H1 (cell line): Measurements from ENCODE around the gene ZNF385D. TPM values are rescaled to one million over a fixed set of nuclear protein-coding genes. Genes with fewer than 3 reads are reported as not detected.

Experiments
- CTCF ChIA-PET: fragments of 300-600 bp; sonication (Branson Sonifier 250); formaldehyde crosslinking; loops from one replicate; lab custom pipeline; 2021; ENCODE audit not compliant: partially characterized antibody; lab: Charles Lee
- POLR2A ChIA-PET: fragments of 300-600 bp; sonication (Branson Sonifier 250); formaldehyde crosslinking; loops from one replicate; lab custom pipeline; 2021; ENCODE audit warnings: inconsistent platforms; ENCODE audit not compliant: partially characterized antibody; lab: Charles Lee
- DNase-seq, 2 experiments: peaks; one replicate each; pipeline versions ENCODE4 v3.0.0 to v3.0.0-alpha.2; 2010 to 2022; ENCODE audit warnings: low spot score in 2 of 2, low read depth in 1 of 2, mixed read lengths in 1 of 2
- FAIRE-seq: peaks from 2 replicates; lab custom pipeline; 2011; peaks lifted over from hg19 to GRCh38; lab: Jason Lieb, UNC
- H2AFZ ChIP-seq: 2 replicates; pipeline ENCODE4 v1.8.1; 2012; ENCODE audit warnings: low read length, inconsistent platforms
- H2AK5ac ChIP-seq: 2 replicates; pipeline ENCODE4 v1.6.1; 2013; ENCODE audit warnings: low read depth, low read length
- H2BK120ac ChIP-seq: replicated peaks from 2 replicates; pipeline ENCODE3; 2013; ENCODE audit warnings: low read depth, low read length, inconsistent platforms
- H2BK12ac ChIP-seq: 2 replicates; pipeline ENCODE4 v1.6.1; 2013; ENCODE audit warnings: low read depth, low read length
- H2BK15ac ChIP-seq: 2 replicates; pipeline ENCODE4 v1.6.1; 2013; ENCODE audit warnings: low read length
- H2BK20ac ChIP-seq: 2 replicates; pipeline ENCODE4 v1.6.1; 2013; ENCODE audit warnings: low read length
- H2BK5ac ChIP-seq: 2 replicates; pipeline ENCODE4 v1.6.1; 2013; ENCODE audit warnings: low read depth, low read length
- H3K14ac ChIP-seq: 2 replicates; pipeline ENCODE4 v1.6.1; 2013; ENCODE audit warnings: inconsistent platforms; ENCODE audit not compliant: insufficient read length
- H3K18ac ChIP-seq: 2 replicates; pipeline ENCODE4 v1.6.1; 2013; ENCODE audit warnings: low read length; ENCODE audit errors: extremely low read depth
- H3K23ac ChIP-seq: 2 replicates; pipeline ENCODE4 v1.6.1; 2013; ENCODE audit warnings: inconsistent platforms; ENCODE audit not compliant: insufficient read length
- H3K23me2 ChIP-seq: 2 replicates; pipeline ENCODE4 v1.6.1; 2013; ENCODE audit warnings: low read depth, low read length
- H3K27ac ChIP-seq: 2 replicates; pipeline ENCODE4 v1.6.1; 2011; ENCODE audit warnings: low read depth, low read length, inconsistent platforms
- H3K27me3 ChIP-seq, 4 experiments: replicated peaks in 1 of 4; 1 replicate in 1 of 4; 2 replicates in 3 of 4; pipeline versions ENCODE4 v1.6.1 to v1.8.1; 2011 to 2013; ENCODE audit warnings: low read length in 3 of 4, mild to moderate bottlenecking in 3 of 4, inconsistent platforms in 2 of 4, mixed read lengths in 2 of 4, moderate library complexity in 1 of 4; ENCODE audit not compliant: control insufficient read depth in 3 of 4, insufficient read depth in 3 of 4; ENCODE audit errors: extremely low read depth in 1 of 4
- H3K36me3 ChIP-seq, 4 experiments: 2 replicates each; pipeline versions ENCODE4 v1.6.1 to v1.8.1; 2011 to 2013; ENCODE audit warnings: mild to moderate bottlenecking in 4 of 4, low read length in 3 of 4, moderate library complexity in 2 of 4, control low read depth in 1 of 4, inconsistent platforms in 1 of 4; ENCODE audit not compliant: insufficient read depth in 4 of 4, control insufficient read depth in 2 of 4
- H3K4ac ChIP-seq: replicated peaks from 2 replicates; pipeline ENCODE3; 2013; ENCODE audit warnings: low read length, low read depth, mixed read lengths, inconsistent platforms; ENCODE audit not compliant: insufficient read length
- H3K4me1 ChIP-seq, 4 experiments: replicated peaks in 1 of 4; 1 replicate in 1 of 4; 2 replicates in 3 of 4; pipeline versions ENCODE4 v1.6.1 to v1.8.1; 2011 to 2013; ENCODE audit warnings: low read length in 3 of 4, inconsistent platforms in 2 of 4, mixed read lengths in 1 of 4; ENCODE audit not compliant: insufficient read depth in 4 of 4, control insufficient read depth in 3 of 4
- H3K4me2 ChIP-seq, 2 experiments: 2 replicates each; pipeline versions ENCODE4 v1.6.1 to v1.8.1; 2011 to 2013; ENCODE audit warnings: low read depth in 2 of 2, low read length in 2 of 2, control low read depth in 1 of 2, inconsistent platforms in 1 of 2, mild to moderate bottlenecking in 1 of 2; ENCODE audit not compliant: insufficient read depth in 1 of 2
- H3K4me3 ChIP-seq, 4 experiments: fragments of 200-600, 300-600 bp in 1 of 4; sonication (generic), shearing (Covaris generic), sonication (Bioruptor Twin) in 1 of 4; 2 replicates each; pipeline versions ENCODE4 v1.5.1 to v1.8.1; 2011 to 2016; ENCODE audit warnings: low read length in 4 of 4, low read depth in 3 of 4, control low read depth in 2 of 4, inconsistent platforms in 2 of 4, mild to moderate bottlenecking in 2 of 4, mixed read lengths in 1 of 4, moderate library complexity in 1 of 4; ENCODE audit not compliant: insufficient read depth in 2 of 4; ENCODE audit errors: extremely low read depth in 1 of 4
- H3K56ac ChIP-seq: replicated peaks from 2 replicates; pipeline ENCODE3; 2013; ENCODE audit warnings: low read depth, mild to moderate bottlenecking, mixed read lengths, low read length, inconsistent platforms; ENCODE audit not compliant: insufficient read length
- H3K79me1 ChIP-seq: 2 replicates; pipeline ENCODE4 v1.6.1; 2013; ENCODE audit warnings: low read depth, low read length, control low read depth
- H3K79me2 ChIP-seq, 2 experiments: 2 replicates each; pipeline versions ENCODE4 v1.6.1 to v1.8.1; 2012 to 2013; ENCODE audit warnings: low read length in 2 of 2, mild to moderate bottlenecking in 2 of 2, inconsistent platforms in 1 of 2; ENCODE audit not compliant: insufficient read depth in 2 of 2, control insufficient read depth in 1 of 2
- H3K9ac ChIP-seq, 4 experiments: replicated peaks in 1 of 4; 1 replicate in 1 of 4; 2 replicates in 3 of 4; pipeline versions ENCODE4 v1.6.1 to v1.8.1; 2011 to 2013; ENCODE audit warnings: low read depth in 3 of 4, low read length in 3 of 4, control low read depth in 2 of 4, mild to moderate bottlenecking in 2 of 4, moderate library complexity in 2 of 4, inconsistent platforms in 1 of 4; ENCODE audit errors: extremely low read depth in 1 of 4
- H3K9me3 ChIP-seq, 2 experiments: 2 replicates each; pipeline versions ENCODE4 v1.6.1 to v1.8.1; 2012 to 2013; ENCODE audit warnings: mild to moderate bottlenecking in 2 of 2, moderate library complexity in 2 of 2, control low read depth in 1 of 2, inconsistent platforms in 1 of 2, low read depth in 1 of 2, low read length in 1 of 2, mixed read lengths in 1 of 2; ENCODE audit not compliant: insufficient read depth in 2 of 2
- H4K20me1 ChIP-seq, 2 experiments: replicated peaks in 1 of 2; 2 replicates each; pipeline versions ENCODE3 to v1.8.1; 2011 to 2013; ENCODE audit warnings: inconsistent platforms in 2 of 2, low read length in 2 of 2, mild to moderate bottlenecking in 1 of 2; ENCODE audit not compliant: insufficient read depth in 2 of 2, control insufficient read depth in 1 of 2
- H4K5ac ChIP-seq: 2 replicates; pipeline ENCODE4 v1.6.1; 2013; ENCODE audit warnings: low read length, low read depth, mixed read lengths, inconsistent platforms; ENCODE audit not compliant: insufficient read length
- H4K8ac ChIP-seq: 2 replicates; pipeline ENCODE4 v1.8.0; 2013; ENCODE audit warnings: mild to moderate bottlenecking, moderate library complexity, low read length, inconsistent platforms; ENCODE audit not compliant: insufficient read depth; ENCODE audit errors: extremely low read depth
- H4K91ac ChIP-seq: replicated peaks from 2 replicates; pipeline ENCODE3; 2013; ENCODE audit warnings: low read length, mixed read lengths, inconsistent platforms; ENCODE audit not compliant: insufficient read length
- ATF2 ChIP-seq: IDR thresholded peaks from 2 replicates; pipeline ENCODE4 v1.6.1; 2012; ENCODE audit warnings: low read length, inconsistent platforms
- BACH1 ChIP-seq: IDR thresholded peaks from 2 replicates; pipeline ENCODE4 v1.6.1; 2012; ENCODE audit warnings: low read length, improper control_type of control experiment
- CHD1 ChIP-seq: IDR thresholded peaks from 2 replicates; pipeline ENCODE4 v1.6.1; 2012; ENCODE audit warnings: low read depth, low read length, improper control_type of control experiment
- CTCF ChIP-seq, 3 experiments: IDR thresholded peaks; 1 replicate in 2 of 3; 2 replicates in 1 of 3; pipeline versions ENCODE4 v1.5.1 to v1.6.1; 2011; ENCODE audit warnings: low read length in 3 of 3, mild to moderate bottlenecking in 3 of 3, inconsistent platforms in 2 of 3, low read depth in 1 of 3, moderate library complexity in 1 of 3; ENCODE audit not compliant: insufficient read depth in 1 of 3; ENCODE audit errors: control extremely low read depth in 1 of 3
- HDAC6 ChIP-seq: IDR thresholded peaks from one replicate; pipeline ENCODE4 v1.7.1; 2012; ENCODE audit warnings: low read depth, mild to moderate bottlenecking, inconsistent platforms, low read length, moderate library complexity
- MAFK ChIP-seq: IDR thresholded peaks from 2 replicates; pipeline ENCODE4 v1.6.1; 2012; ENCODE audit warnings: low read depth, mild to moderate bottlenecking, improper control_type of control experiment, low read length
- NRF1 ChIP-seq: IDR thresholded peaks from 2 replicates; pipeline ENCODE4 v1.6.1; 2011; ENCODE audit warnings: mild to moderate bottlenecking, low read depth, low read length, improper control_type of control experiment
- TEAD4 ChIP-seq: IDR thresholded peaks from 2 replicates; pipeline ENCODE4 v1.6.1; 2012; ENCODE audit warnings: low read depth, low read length, inconsistent platforms, mixed read lengths
- USF2 ChIP-seq: IDR thresholded peaks from 2 replicates; pipeline ENCODE4 v1.6.1; 2011; ENCODE audit warnings: low read length, improper control_type of control experiment
- YY1 ChIP-seq: IDR thresholded peaks from 2 replicates; pipeline ENCODE4 v1.6.1; 2011; ENCODE audit warnings: low read depth, mild to moderate bottlenecking, low read length
- polyA plus RNA-seq, 7 experiments: library from polyadenylated mRNA; depleted of rRNA in 3 of 7; stranded (reverse) in 5 of 7; unstranded in 2 of 7; fragments of >200 nt in 5 of 7; fragments of 200-250 nt in 2 of 7; gene quantifications; 1 replicate in 5 of 7; 2 replicates in 1 of 7; 4 replicates in 1 of 7; pipeline versions ENCODE4 v1.2.1 to v1.2.3, GENCODE V29; 2011 to 2013; ENCODE audit warnings: missing spikeins in 2 of 7, mixed read lengths in 2 of 7
- total RNA-seq: library from RNA; stranded (reverse); fragmentation: NEBNext Ultra II Directional; extraction: Animal tissue kit (Norgen Biotek cat#: 25700); gene quantifications from 2 replicates; pipeline ENCODE4 v1.2.1, GENCODE V29; 2021

Gene ZNF385D
- total and polyA plus RNA-seq, 2 of the 8 experiments (the other 6 are each of a cell fraction or from before 2014, with no cell fraction given) = 5.9 to 10.8 TPM

GRCh38 chr3:21462141-21462540, 288.9 kb downstream of the ZNF385D start:
- Histone ChIP-seq H2BK12ac (no peak overlapping the region), H3K36me3 (no peaks in the 10 kb centered on the region), H3K79me2 (no peaks in the 10 kb centered on the region), H3K14ac (no peak overlapping the region), H4K20me1 (no peaks in the 10 kb centered on the region), H2BK120ac (no peak overlapping the region), H3K9ac (no peak overlapping the region), H2AFZ (no peak overlapping the region), H3K56ac (no peak overlapping the region), H3K4me3 (no peak overlapping the region), H4K8ac (no peak overlapping the region), H3K27ac (no peak overlapping the region), H2BK15ac (no peak overlapping the region), H3K4me2 (no peak overlapping the region), H2AK5ac (no peak overlapping the region), H3K23ac (no peak overlapping the region), H3K4me1 (no peaks in the 10 kb centered on the region), H3K27me3 (no peaks in the 10 kb centered on the region), H4K5ac (no peak overlapping the region), H2BK5ac (no peak overlapping the region), H3K23me2 (no peaks in the 10 kb centered on the region), H4K91ac (no peak overlapping the region), H3K4ac (no peak overlapping the region), H3K9me3 (no peaks in the 10 kb centered on the region), H3K18ac (no peak overlapping the region), H2BK20ac (no peak overlapping the region), H3K79me1 (no peaks in the 10 kb centered on the region)
- TF ChIP-seq CTCF (IDR thresholded peaks at IDR 0.05; ENCODE audit: control extremely low read depth in 1 of 3, insufficient read depth in 1 of 3, low read depth in 1 of 3, low read length in 3 of 3) (no peak), YY1 (no peak), CHD1 (no peak), TEAD4 (no peak), ATF2 (no peak), USF2 (no peak), HDAC6 (no peak), NRF1 (no peak), MAFK (no peak), BACH1 (no peak)
- DNase-seq (no peak), FAIRE-seq (no peak)
- ChIA-PET POLR2A (no interaction called here), CTCF (interaction anchor here (1.3 kb wide), 1 partner anchor 13 kb away, joined by 4 read pairs; no protein-coding TSS in a partner anchor)
